Endodermal cell (in vitro differentiated cells): ENCODE results near the gene TYW1B. TPM values are rescaled to one million over a fixed set of nuclear protein-coding genes. Genes with fewer than 3 reads are reported as not detected.
"Not testable (repeated sequence)": the region's sequence is repeated elsewhere in the genome, so short reads cannot be mapped to it uniquely, and the experiment has no call there.

Experiments used
- DNase-seq: peaks from one replicate; pipeline ENCODE4 v3.0.0-alpha.2; 2017
- H3K27ac ChIP-seq: 2 replicates; pipeline ENCODE4 v1.5.1; 2013; ENCODE audit warnings: mild to moderate bottlenecking, low read depth, low read length, moderate library complexity
- H3K27me3 ChIP-seq: 2 replicates; pipeline ENCODE4 v1.6.1; 2013; ENCODE audit warnings: mild to moderate bottlenecking, low read length, moderate library complexity; ENCODE audit not compliant: insufficient read depth, control insufficient read depth, poor library complexity, severe bottlenecking
- H3K36me3 ChIP-seq: 2 replicates; pipeline ENCODE4 v1.7.0; 2013; ENCODE audit warnings: mild to moderate bottlenecking, low read length, moderate library complexity; ENCODE audit not compliant: control insufficient read depth, insufficient read depth
- H3K4me1 ChIP-seq: one replicate; pipeline ENCODE4 v1.7.0; 2013; ENCODE audit warnings: low read length; ENCODE audit not compliant: control insufficient read depth, insufficient read depth
- H3K4me3 ChIP-seq: 2 replicates; pipeline ENCODE4 v1.5.1; 2013; ENCODE audit warnings: mild to moderate bottlenecking, low read length, moderate library complexity
- H3K9ac ChIP-seq: 2 replicates; pipeline ENCODE4 v1.6.1; 2013; ENCODE audit warnings: mild to moderate bottlenecking, low read length, moderate library complexity; ENCODE audit not compliant: poor library complexity, severe bottlenecking; ENCODE audit errors: extremely low read depth
- H3K9me3 ChIP-seq: 2 replicates; pipeline ENCODE4 v1.6.1; 2013; ENCODE audit warnings: mild to moderate bottlenecking, low read length, moderate library complexity; ENCODE audit not compliant: control insufficient read depth
- H3K27ac Mint-ChIP-seq: 2 replicates; pipeline ENCODE4 v1.8.0; 2020; ENCODE audit warnings: mixed read lengths
- H3K27me3 Mint-ChIP-seq: 2 replicates; pipeline ENCODE4 v1.8.0; 2021; ENCODE audit warnings: mild to moderate bottlenecking, mixed read lengths; ENCODE audit not compliant: insufficient read depth
- H3K36me3 Mint-ChIP-seq: 2 replicates; pipeline ENCODE4 v1.8.0; 2020; ENCODE audit warnings: low read depth, mixed read lengths
- H3K4me1 Mint-ChIP-seq: 2 replicates; pipeline ENCODE4 v1.8.0; 2020; ENCODE audit warnings: mixed read lengths
- H3K4me3 Mint-ChIP-seq: 2 replicates; pipeline ENCODE4 v1.8.0; 2020; ENCODE audit warnings: mild to moderate bottlenecking, moderate library complexity, mixed read lengths
- H3K9me3 Mint-ChIP-seq: 2 replicates; pipeline ENCODE4 v1.8.0; 2020; ENCODE audit warnings: mild to moderate bottlenecking, mixed read lengths
- CTCF ChIP-seq: fragments of 200-600 bp; sonication (generic); conservative IDR thresholded peaks from 2 replicates; pipeline ENCODE4 v1.5.0; 2021; ENCODE audit warnings: antibody characterized with exemption, mild to moderate bottlenecking
- WGBS, 2 experiments: methylation state at CpG; one replicate each; pipeline versions ENCODE4 v1.1.5 to v1.1.7; 2013; ENCODE audit warnings: missing lambda C conversion rate in 2 of 2, mixed read lengths in 1 of 2; ENCODE audit not compliant: insufficient coverage in 1 of 2, insufficient read length in 1 of 2; 5-methylcytosine and 5-hydroxymethylcytosine counted together
- total RNA-seq, 2 donors: library from RNA; stranded (reverse); fragmentation: NEBNext Ultra II Directional in 1 of 2; extraction: Animal tissue kit (Norgen Biotek cat#: 25700) in 1 of 2; gene quantifications; 2 replicates in 1 of 2; 3 replicates in 1 of 2; pipeline ENCODE4 v1.2.1, GENCODE V29; 2021

The TYW1B gene
- total RNA-seq, 2 donors from 2014 or later, result 3.7 to 3.9 TPM

- H3K9ac ChIP-seq, result peak overlapping the region; percentile 91
- peak; percentile 70 for TF ChIP-seq CTCF
- 0 to 1% methylated on average over 15 to 29 of the region's 29 CpGs for WGBS, 2 experiments
- H3K27me3 ChIP-seq, H3K4me1 ChIP-seq, H3K4me1 Mint-ChIP-seq, H3K9me3 ChIP-seq, H3K27me3 Mint-ChIP-seq, H3K9me3 Mint-ChIP-seq: not testable (repeated sequence)
- peak overlapping the region; percentile 90 for H3K27ac ChIP-seq
- Mint-ChIP-seq H3K36me3 (peaks cover 27% of the 10 kb centered on the region), H3K27ac (peak overlapping the region; percentile 96), H3K4me3 (peak overlapping the region; percentile 77)
- peak; percentile 56 for DNase-seq
- H3K36me3 ChIP-seq, result peaks cover 32% of the 10 kb centered on the region
- peak overlapping the region; percentile 94 for H3K4me3 ChIP-seq
Measured at GRCh38 chr7:72829687-72830354, 1.8 kb upstream of the TYW1B start.

- Histone ChIP-seq H3K9ac (peak overlapping the region; percentile 91), H3K4me3 (peak overlapping the region; percentile 94), H3K27ac (peak overlapping the region; percentile 90), H3K36me3 (peaks cover 27% of the 10 kb centered on the region)
- WGBS, 2 experiments, result 0% methylated on average over 6 to 36 of the region's 36 CpGs
- not testable (repeated sequence) for H3K4me1 ChIP-seq, H3K9me3 ChIP-seq, H3K27me3 Mint-ChIP-seq, H3K27me3 ChIP-seq, H3K4me1 Mint-ChIP-seq, H3K9me3 Mint-ChIP-seq
- DNase-seq, result peak; percentile 98
- H3K36me3 Mint-ChIP-seq, result peaks cover 22% of the 10 kb centered on the region
- H3K27ac Mint-ChIP-seq, result peak overlapping the region; percentile 96
- peak overlapping the region; percentile 77 for H3K4me3 Mint-ChIP-seq
Measured at GRCh38 chr7:72829291-72829686, 1.3 kb upstream of the TYW1B start.

GRCh38 chr7:72823765-72824732, 4.0 kb downstream of the TYW1B start:
- not testable (repeated sequence) for H3K27ac ChIP-seq, H3K36me3 ChIP-seq, H3K9me3 Mint-ChIP-seq, H3K9me3 ChIP-seq, H3K4me1 Mint-ChIP-seq, H3K27me3 ChIP-seq, H3K4me3 ChIP-seq, H3K4me3 Mint-ChIP-seq, H3K9ac ChIP-seq, H3K27me3 Mint-ChIP-seq, DNase-seq, H3K27ac Mint-ChIP-seq, H3K36me3 Mint-ChIP-seq, H3K4me1 ChIP-seq
- 89% methylated on average over 8 of the region's 11 CpGs; no CpG with 5 or more reads in 1 of the 2 experiments for WGBS, 2 experiments
- peak; percentile 70 for TF ChIP-seq CTCF

GRCh38 chr7:72822497-72822896, 5.5 kb downstream of the TYW1B start:
- H3K4me1 Mint-ChIP-seq, H3K27ac ChIP-seq, H3K9me3 Mint-ChIP-seq, H3K9me3 ChIP-seq, H3K4me1 ChIP-seq, H3K27me3 Mint-ChIP-seq, H3K27me3 ChIP-seq, DNase-seq, H3K27ac Mint-ChIP-seq, H3K4me3 Mint-ChIP-seq, H3K36me3 ChIP-seq, H3K4me3 ChIP-seq, H3K9ac ChIP-seq: not testable (repeated sequence)
- H3K36me3 Mint-ChIP-seq, result peaks cover 23% of the 10 kb centered on the region
- 84 to 91% methylated on average over 2 to 3 of the region's 3 CpGs for WGBS, 2 experiments

- H3K27ac Mint-ChIP-seq, result not testable (repeated sequence)
- peaks cover 32% of the 10 kb centered on the region for H3K36me3 Mint-ChIP-seq
Measured at GRCh38 chr7:72818663-72819361, 9.2 kb downstream of the TYW1B start.

More at GRCh38 chr7:72818663-72819361, 9.2 kb downstream of the TYW1B start:
- not testable (repeated sequence) for H3K27ac ChIP-seq, H3K9me3 Mint-ChIP-seq, H3K4me3 ChIP-seq, H3K9ac ChIP-seq, H3K27me3 Mint-ChIP-seq, H3K9me3 ChIP-seq, H3K4me3 Mint-ChIP-seq, H3K4me1 Mint-ChIP-seq, DNase-seq, H3K36me3 ChIP-seq, H3K27me3 ChIP-seq, H3K4me1 ChIP-seq
- 92 to 95% methylated on average over 6 to 10 of the region's 10 CpGs for WGBS, 2 experiments
